ENCODE results near the gene HCN1.

DNA sequence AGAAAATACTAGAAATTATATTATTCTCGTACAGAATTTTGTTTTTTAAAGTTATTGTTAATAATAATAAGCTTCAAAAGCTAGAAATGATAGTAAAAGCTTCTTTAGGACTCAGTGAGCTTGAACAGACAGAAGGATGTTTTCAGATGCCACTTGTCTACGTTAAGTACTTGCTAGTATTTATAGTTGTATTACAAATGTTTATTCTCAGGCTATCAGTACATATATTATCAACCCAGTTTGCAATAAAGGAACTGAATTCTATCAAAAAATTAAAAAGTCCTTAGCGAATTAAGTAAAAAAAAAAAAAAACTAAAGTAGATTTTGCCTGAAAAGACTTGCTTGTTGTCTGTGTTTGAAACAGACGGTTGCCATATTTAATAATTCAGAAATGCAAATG lies 23.9 kb downstream of the HCN1 start:
- TF ChIP-seq, protein P1, sequence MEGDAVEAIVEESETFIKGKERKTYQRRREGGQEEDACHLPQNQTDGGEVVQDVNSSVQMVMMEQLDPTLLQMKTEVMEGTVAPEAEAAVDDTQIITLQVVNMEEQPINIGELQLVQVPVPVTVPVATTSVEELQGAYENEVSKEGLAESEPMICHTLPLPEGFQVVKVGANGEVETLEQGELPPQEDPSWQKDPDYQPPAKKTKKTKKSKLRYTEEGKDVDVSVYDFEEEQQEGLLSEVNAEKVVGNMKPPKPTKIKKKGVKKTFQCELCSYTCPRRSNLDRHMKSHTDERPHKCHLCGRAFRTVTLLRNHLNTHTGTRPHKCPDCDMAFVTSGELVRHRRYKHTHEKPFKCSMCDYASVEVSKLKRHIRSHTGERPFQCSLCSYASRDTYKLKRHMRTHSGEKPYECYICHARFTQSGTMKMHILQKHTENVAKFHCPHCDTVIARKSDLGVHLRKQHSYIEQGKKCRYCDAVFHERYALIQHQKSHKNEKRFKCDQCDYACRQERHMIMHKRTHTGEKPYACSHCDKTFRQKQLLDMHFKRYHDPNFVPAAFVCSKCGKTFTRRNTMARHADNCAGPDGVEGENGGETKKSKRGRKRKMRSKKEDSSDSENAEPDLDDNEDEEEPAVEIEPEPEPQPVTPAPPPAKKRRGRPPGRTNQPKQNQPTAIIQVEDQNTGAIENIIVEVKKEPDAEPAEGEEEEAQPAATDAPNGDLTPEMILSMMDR (IDR thresholded peaks at IDR 0.05; ENCODE audit: insufficient read depth, low read length) = no peak
- no peak for TF ChIP-seq POLR2AphosphoS5 (IDR thresholded peaks at IDR 0.05; ENCODE audit: low read depth)
- TF ChIP-seq, protein P2, sequence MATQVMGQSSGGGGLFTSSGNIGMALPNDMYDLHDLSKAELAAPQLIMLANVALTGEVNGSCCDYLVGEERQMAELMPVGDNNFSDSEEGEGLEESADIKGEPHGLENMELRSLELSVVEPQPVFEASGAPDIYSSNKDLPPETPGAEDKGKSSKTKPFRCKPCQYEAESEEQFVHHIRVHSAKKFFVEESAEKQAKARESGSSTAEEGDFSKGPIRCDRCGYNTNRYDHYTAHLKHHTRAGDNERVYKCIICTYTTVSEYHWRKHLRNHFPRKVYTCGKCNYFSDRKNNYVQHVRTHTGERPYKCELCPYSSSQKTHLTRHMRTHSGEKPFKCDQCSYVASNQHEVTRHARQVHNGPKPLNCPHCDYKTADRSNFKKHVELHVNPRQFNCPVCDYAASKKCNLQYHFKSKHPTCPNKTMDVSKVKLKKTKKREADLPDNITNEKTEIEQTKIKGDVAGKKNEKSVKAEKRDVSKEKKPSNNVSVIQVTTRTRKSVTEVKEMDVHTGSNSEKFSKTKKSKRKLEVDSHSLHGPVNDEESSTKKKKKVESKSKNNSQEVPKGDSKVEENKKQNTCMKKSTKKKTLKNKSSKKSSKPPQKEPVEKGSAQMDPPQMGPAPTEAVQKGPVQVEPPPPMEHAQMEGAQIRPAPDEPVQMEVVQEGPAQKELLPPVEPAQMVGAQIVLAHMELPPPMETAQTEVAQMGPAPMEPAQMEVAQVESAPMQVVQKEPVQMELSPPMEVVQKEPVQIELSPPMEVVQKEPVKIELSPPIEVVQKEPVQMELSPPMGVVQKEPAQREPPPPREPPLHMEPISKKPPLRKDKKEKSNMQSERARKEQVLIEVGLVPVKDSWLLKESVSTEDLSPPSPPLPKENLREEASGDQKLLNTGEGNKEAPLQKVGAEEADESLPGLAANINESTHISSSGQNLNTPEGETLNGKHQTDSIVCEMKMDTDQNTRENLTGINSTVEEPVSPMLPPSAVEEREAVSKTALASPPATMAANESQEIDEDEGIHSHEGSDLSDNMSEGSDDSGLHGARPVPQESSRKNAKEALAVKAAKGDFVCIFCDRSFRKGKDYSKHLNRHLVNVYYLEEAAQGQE (IDR thresholded peaks at IDR 0.05; ENCODE audit: insufficient replicate concordance, low read depth) = no peak
- TF ChIP-seq GABPA (IDR thresholded peaks at IDR 0.05; ENCODE audit: low read depth) = no peak

Data from HL-60 (cell line).